GM18870 (cell line): Measurements from ENCODE around the gene OR51V1.
A peak's percentile ranks its signal among the peaks of the same experiment; 100 is the strongest.

Experiments used
- ATAC-seq: cut with Tn5 transposase; IDR thresholded peaks from one replicate; pipeline ENCODE4 v1.9.1; 2021; ENCODE audit warnings: moderate library complexity; ENCODE audit not compliant: unreplicated experiment

Gene OR51V1

DNA sequence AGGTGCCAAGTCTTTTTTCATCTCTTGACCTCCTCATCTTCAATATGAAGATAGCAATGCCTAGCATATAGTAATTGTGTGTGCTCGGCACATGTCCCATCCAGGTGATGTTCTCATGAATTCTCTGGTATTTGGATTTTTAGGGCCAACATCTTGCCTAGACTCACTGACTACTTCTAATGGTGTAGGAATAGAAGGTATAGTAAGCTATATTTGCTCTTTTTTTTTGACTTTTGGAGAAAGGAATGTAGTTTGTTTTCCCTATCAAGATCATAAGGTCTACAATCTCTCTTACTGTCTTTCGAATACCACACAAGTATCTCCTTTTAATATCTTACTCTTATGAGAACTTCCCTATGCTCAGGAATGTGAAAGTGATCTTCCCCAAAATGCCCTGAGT, 30.6 kb upstream of the OR51V1 start:
- no peak for ATAC-seq

- no peak for ATAC-seq
These were observed 29.8 kb upstream of the OR51V1 start for GRCh38 chr11:5230266-5230665.

DNA sequence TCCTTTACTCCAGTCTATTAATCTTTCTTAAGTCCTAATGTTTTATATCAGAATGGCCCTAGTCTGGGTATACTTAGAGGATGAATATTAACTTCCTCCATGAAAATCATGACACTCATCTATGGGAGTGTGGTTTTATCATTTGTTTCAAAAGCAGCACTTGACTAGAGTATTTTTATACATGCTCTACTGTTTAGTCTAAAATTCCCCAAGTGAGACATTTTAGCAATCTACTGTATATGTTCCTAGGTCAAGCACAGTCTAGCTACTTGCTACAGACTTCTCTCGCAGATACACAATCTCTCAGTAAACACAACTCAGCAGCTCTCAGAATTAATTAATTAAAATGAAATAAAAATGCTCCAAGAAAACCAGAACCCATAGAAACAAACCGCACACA, 29.3 kb upstream of the OR51V1 start:
- ATAC-seq, result no peak

GRCh38 chr11:5229356-5229755, 28.9 kb upstream of the OR51V1 start:
- ATAC-seq, result no peak

DNA sequence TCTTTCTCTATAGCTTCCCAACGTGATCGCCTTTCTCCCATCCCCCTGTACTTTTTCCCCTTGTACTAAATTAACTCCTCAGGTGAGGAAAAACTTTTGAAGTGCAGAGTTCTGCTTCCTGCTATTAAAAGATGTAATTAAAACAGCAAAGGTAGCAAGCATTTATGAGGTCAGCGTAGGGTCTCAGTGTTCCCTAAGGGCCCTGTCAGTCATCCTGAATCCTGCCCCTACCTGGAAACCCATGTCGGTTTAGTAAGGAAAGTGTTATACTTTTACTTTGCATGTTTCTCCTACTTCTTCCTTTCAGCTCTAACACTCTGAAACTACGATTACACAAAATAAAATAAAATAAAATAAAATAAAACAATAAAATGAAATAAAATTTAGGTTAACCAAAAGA, 27.6 kb upstream of the OR51V1 start:
- no peak for ATAC-seq

GRCh38 chr11:5227681-5228080, 27.2 kb upstream of the OR51V1 start:
- no peak for ATAC-seq

DNA sequence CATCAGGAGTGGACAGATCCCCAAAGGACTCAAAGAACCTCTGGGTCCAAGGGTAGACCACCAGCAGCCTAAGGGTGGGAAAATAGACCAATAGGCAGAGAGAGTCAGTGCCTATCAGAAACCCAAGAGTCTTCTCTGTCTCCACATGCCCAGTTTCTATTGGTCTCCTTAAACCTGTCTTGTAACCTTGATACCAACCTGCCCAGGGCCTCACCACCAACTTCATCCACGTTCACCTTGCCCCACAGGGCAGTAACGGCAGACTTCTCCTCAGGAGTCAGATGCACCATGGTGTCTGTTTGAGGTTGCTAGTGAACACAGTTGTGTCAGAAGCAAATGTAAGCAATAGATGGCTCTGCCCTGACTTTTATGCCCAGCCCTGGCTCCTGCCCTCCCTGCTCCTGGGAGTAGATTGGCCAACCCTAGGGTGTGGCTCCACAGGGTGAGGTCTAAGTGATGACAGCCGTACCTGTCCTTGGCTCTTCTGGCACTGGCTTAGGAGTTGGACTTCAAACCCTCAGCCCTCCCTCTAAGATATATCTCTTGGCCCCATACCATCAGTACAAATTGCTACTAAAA, 26.3 kb upstream of the OR51V1 start, which contains the start of gene HBB:
Gene HBB (minus strand): TSS at position 340 of the 579 bp plus-strand sequence. CDS start 50 bp downstream, at position 290.
- no peak for ATAC-seq

GRCh38 chr11:5225480-5225871, 25.0 kb upstream of the OR51V1 start:
- no peak for ATAC-seq

GRCh38 chr11:5224538-5225479, 24.3 kb upstream of the OR51V1 start:
- no peak for ATAC-seq

DNA sequence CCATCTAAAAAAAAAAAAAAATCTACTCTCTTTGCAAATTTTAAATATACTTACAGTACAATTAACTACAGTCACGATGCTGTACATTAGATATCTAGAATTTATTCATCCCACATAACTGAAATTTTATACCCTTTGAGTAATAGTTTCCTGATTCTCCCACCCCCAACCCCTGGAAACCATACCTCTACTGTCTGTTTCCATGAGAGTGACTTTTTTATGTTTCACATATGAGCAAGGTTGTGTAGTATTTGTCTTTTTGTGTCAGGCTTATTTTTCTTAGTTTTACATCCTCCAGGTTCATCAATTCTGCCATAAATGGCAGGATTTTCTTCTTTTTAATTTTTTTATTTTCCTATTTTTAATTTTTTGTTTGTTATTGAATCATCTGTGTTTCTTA, 23.2 kb upstream of the OR51V1 start:
- ATAC-seq, result no peak

DNA sequence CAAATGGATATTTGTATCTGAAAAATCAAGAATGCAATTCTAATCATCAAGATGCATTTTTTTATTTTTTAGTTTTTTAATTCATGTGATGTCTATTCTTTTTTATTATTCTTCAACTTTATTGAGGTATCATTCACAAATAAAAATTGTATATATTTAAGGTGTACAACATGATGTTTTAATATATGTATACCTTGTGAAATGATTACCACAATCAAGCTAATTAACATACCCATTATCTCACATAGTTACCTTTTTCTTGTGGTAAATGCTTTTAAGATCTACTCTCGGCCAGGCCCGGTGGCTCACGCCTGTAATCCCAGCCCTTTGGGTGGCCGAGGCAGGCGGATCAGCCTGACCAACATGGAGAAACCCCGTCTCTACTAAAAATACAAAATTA, 22.7 kb upstream of the OR51V1 start:
- no peak for ATAC-seq

GRCh38 chr11:5210376-5210885, 9.9 kb upstream of the OR51V1 start:
- no peak for ATAC-seq

DNA sequence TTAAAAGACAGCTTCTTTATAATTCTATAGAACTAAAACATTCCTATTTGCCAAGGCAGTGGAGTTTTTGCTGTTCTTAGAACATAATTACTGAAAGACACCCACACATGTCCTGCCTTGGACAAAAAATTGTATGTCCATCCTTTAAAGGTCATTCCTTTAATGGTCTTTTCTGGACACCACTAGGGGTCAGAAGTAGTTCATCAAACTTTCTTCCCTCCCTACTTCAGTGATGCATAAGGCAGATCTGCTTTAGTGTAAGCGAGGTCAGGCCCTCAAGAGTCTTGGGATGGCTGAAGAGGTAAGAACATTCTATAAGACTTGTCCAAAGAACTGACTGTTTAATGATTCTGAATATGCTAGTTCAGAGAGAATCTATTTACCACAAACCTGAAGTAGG, 4.3 kb upstream of the OR51V1 start:
- ATAC-seq, result peak; percentile 67

GRCh38 chr11:5203366-5203765, 2.9 kb upstream of the OR51V1 start:
- no peak for ATAC-seq

DNA sequence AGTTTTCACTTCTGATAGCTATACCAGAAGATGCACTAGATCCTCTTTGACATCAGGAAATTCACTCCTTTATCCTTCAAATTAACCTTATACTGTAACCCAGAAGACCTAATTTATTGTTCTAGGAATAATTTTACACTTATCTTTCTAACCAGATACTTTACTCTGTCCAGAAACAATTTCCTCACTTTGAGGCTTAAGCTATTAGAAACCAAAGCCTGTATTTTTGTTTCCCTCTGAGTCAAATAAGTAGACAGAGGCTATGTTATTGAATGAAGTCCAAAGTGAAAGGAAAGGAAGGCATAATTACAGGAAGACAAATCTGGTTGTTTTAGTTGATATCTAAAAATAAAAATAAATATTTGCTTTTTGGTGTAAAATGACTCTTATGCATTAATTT, 2.2 kb downstream of the OR51V1 start:
- no peak for ATAC-seq

DNA sequence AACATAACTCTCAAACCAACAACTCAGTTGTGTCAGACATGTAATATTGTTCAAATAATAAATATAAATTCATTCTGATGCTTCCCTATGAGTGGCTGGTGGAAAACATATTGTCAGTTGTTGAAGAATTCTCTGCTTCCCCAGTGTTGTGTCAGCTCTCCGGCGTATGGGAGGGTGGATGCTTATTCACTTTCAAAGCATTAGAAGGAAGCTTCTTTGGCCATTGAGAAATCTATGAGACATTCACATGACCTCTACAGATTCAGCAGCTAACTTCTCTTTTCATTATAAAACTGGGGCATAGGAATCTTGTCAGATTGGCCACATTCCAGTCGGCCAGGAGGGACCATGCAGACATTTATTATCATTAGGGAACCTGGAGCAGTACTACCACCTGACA, 2.9 kb downstream of the OR51V1 start:
- ATAC-seq, result no peak

DNA sequence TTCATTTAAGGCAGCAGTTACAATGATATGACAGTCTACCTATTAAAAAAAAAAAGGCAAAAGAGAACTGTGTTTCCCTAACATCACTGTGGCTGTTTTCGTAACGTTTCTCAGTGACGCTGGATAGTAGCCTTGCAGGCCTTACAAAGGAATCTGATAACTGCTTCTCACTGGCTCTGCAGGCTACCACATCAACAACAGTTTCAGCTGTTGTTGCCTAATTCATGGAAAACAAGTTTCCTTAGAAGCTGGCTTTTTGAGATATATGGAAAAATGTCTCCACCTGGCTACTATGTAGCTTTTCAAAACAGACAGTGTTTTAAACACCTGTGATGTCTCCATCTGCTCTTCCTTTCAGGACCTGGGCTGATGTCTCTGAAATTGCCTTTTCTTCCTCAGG, 3.8 kb downstream of the OR51V1 start:
- no peak for ATAC-seq

DNA sequence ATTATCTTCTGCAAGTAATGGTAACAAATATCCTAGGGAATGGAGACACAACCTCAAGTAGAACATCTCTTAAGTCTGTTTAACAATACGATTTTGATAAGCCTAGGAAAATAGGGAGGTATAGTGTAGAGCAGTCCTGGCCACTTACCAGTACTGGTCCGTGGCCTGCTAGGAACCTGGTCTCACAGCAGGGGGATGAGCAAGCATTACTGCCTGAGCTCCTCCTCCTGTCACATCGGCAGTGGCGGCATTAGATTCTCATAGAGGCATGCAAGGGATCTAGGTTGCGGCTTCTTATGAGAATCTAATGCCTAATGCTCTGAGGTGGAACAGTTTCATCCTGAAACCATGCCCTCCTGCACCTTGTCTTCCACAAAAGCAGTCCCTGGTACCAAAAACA, 4.4 kb downstream of the OR51V1 start:
- ATAC-seq, result no peak

GRCh38 chr11:5192738-5193137, 7.7 kb downstream of the OR51V1 start:
- ATAC-seq, result no peak

DNA sequence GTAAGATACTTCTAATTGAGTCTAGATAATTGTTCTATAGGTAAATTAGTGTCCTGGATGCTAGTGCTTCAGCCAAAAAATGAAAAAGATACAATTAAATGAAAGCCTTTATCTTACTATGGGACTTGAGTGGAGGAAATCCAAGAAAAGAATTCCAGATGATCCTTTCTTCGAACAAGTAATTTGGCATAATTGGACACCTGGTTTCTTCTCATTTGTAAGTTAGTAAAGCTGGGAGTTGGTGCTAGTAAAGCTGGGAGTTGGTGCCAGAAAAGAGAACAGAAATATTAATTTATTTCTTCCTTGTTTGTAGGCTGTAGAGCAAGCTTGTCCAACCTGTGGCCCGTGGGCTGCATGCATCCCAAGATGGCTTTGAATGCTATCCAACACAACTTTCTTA, 12.3 kb downstream of the OR51V1 start:
- no peak for ATAC-seq

- no peak for ATAC-seq
These were observed 22.2 kb downstream of the OR51V1 start for GRCh38 chr11:5178046-5178837.
